Measurements from ENCODE around the gene C14orf132.

DNA sequence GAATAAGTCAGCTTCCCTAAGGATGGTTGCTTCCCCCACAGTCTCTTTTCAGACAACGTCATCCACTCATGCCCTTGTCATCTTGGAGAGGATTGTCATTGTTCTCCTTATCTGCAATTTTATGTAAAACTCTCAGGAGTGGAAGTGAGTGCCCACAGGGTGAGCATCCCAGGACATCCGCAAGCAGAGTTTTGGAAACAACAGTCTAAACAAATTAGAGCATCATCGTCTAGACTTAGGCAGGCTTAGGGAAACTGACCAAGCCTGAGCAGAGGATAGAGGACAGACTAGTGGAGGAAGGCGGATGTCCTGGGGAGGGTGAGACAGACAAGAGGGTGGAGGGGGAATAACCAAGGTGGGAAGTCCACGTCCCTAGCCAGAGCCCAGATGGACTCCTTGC is 101.8 kb downstream of the C14orf132 start:
- no peak for TF ChIP-seq ZFP30 (CRISPR knock-in tag; IDR thresholded peaks at IDR 0.05)
- no peak for TF ChIP-seq ESRRG (CRISPR knock-in tag; IDR thresholded peaks at IDR 0.05)

Measured in SK-N-SH treated with all-trans-retinoic acid at 6 μM for 48 hours (cell line).